SK-N-SH (cell line): ENCODE results near the gene TPD52L2. TPM values are rescaled to one million over a fixed set of nuclear protein-coding genes. Genes with fewer than 3 reads are reported as not detected.

ENCODE experiments used
- CTCF ChIA-PET: fragments of 300-600, 350-600 bp; formaldehyde crosslinking; extraction: SDS; loops from one replicate; lab custom pipeline; 2021; lab: Yijun Ruan, JAX
- POLR2A ChIA-PET: fragments of 350-600 bp; sonication (Branson Sonifier 250); formaldehyde crosslinking; extraction: SDS; loops from one replicate; lab custom pipeline; 2020; ENCODE audit warnings: antibody characterized with exemption, inconsistent platforms; lab: Yijun Ruan, JAX
- DNase-seq: peaks from one replicate; pipeline ENCODE4 v3.0.0; 2012
- H2AFZ ChIP-seq: fragments of 200-600 bp; sonication (generic); 2 replicates; pipeline ENCODE4 v1.8.1; 2016; ENCODE audit warnings: antibody characterized with exemption, mild to moderate bottlenecking, low read depth
- H3F3A ChIP-seq: fragments of 200-600 bp; sonication (generic); replicated peaks from 2 replicates; pipeline ENCODE3; 2016; ENCODE audit warnings: antibody characterized with exemption, mild to moderate bottlenecking; ENCODE audit not compliant: insufficient read depth
- H3K27ac ChIP-seq, 2 experiments: fragments of 200-500 bp in 1 of 2; fragments of 200-600 bp in 1 of 2; sonication (Bioruptor generic) in 1 of 2; sonication (generic), shearing (Covaris generic) in 1 of 2; 2 replicates each; pipeline versions ENCODE4 v1.5.1 to v1.6.1; 2014 to 2016; ENCODE audit warnings: low read depth in 2 of 2, inconsistent platforms in 1 of 2, low read length in 1 of 2, mild to moderate bottlenecking in 1 of 2, mixed read lengths in 1 of 2
- H3K27me3 ChIP-seq: fragments of 200-600 bp; sonication (generic), shearing (Covaris generic); 2 replicates; pipeline ENCODE4 v1.6.1; 2016; ENCODE audit warnings: mixed run types; ENCODE audit not compliant: insufficient read depth
- H3K36me3 ChIP-seq, 2 experiments: fragments of 200-500 bp in 1 of 2; fragments of 200-600 bp in 1 of 2; sonication (Bioruptor generic) in 1 of 2; sonication (generic) in 1 of 2; replicated peaks in 1 of 2; 2 replicates each; pipeline versions ENCODE3 to v1.5.1; 2014 to 2016; ENCODE audit warnings: low read length in 1 of 2, mild to moderate bottlenecking in 1 of 2; ENCODE audit not compliant: insufficient read depth in 2 of 2, control insufficient read depth in 1 of 2
- H3K4me1 ChIP-seq, 2 experiments: fragments of 200-500 bp in 1 of 2; fragments of 200-600 bp in 1 of 2; sonication (Bioruptor generic) in 1 of 2; sonication (generic), shearing (Covaris generic) in 1 of 2; 2 replicates each; pipeline versions ENCODE4 v1.5.1 to v1.6.1; 2014 to 2016; ENCODE audit warnings: low read depth in 1 of 2, low read length in 1 of 2, mixed run types in 1 of 2; ENCODE audit not compliant: insufficient read depth in 2 of 2, control insufficient read depth in 1 of 2
- H3K4me2 ChIP-seq: fragments of 200-600 bp; sonication (generic), shearing (Covaris generic); 2 replicates; pipeline ENCODE4 v1.6.1; 2017; ENCODE audit warnings: mixed run types
- H3K4me3 ChIP-seq, 2 experiments: fragments of 200-500 bp in 1 of 2; fragments of 200-600 bp in 1 of 2; sonication (Bioruptor generic) in 1 of 2; sonication (generic), shearing (Covaris generic) in 1 of 2; 2 replicates each; pipeline versions ENCODE4 v1.5.1 to v1.8.1; 2014 to 2016; ENCODE audit warnings: low read depth in 2 of 2, inconsistent platforms in 1 of 2, low read length in 1 of 2, mild to moderate bottlenecking in 1 of 2, mixed read lengths in 1 of 2, moderate library complexity in 1 of 2
- H3K79me2 ChIP-seq: fragments of 200-600 bp; sonication (generic); 2 replicates; pipeline ENCODE4 v1.8.1; 2017; ENCODE audit warnings: mild to moderate bottlenecking; ENCODE audit not compliant: insufficient read depth
- H3K9ac ChIP-seq: fragments of 200-600 bp; sonication (generic); 2 replicates; pipeline ENCODE4 v1.6.1; 2017; ENCODE audit warnings: mixed run types
- H3K9me2 ChIP-seq: fragments of 200-600 bp; sonication (generic); 2 replicates; pipeline ENCODE4 v1.6.1; 2017; ENCODE audit warnings: mixed run types
- H3K9me3 ChIP-seq: fragments of 200-600 bp; sonication (generic); 2 replicates; pipeline ENCODE4 v1.6.1; 2017; ENCODE audit warnings: mixed run types, mild to moderate bottlenecking, moderate library complexity
- H4K20me1 ChIP-seq: fragments of 200-600 bp; sonication (generic); 2 replicates; pipeline ENCODE4 v1.6.1; 2017; ENCODE audit warnings: mild to moderate bottlenecking, mixed run types; ENCODE audit not compliant: insufficient read depth
- ELF1 ChIP-seq: IDR thresholded peaks from 2 replicates; pipeline ENCODE4 v1.4.0; 2012
- EP300 ChIP-seq, 2 experiments: IDR thresholded peaks; 2 replicates each; pipeline versions ENCODE4 v1.4.0 to v1.6.1; 2012; ENCODE audit warnings: borderline replicate concordance in 1 of 2, low read depth in 1 of 2, low read length in 1 of 2
- MAX ChIP-seq: IDR thresholded peaks from 2 replicates; pipeline ENCODE4 v1.4.0; 2012; ENCODE audit warnings: low read depth
- MEF2A ChIP-seq: IDR thresholded peaks from 2 replicates; pipeline ENCODE4 v1.4.0; 2012; ENCODE audit warnings: low read depth, borderline replicate concordance
- TCF12 ChIP-seq: IDR thresholded peaks from 2 replicates; pipeline ENCODE4 v1.4.0; 2012
- ZBTB33 ChIP-seq: IDR thresholded peaks from 2 replicates; pipeline ENCODE4 v1.4.0; 2012; ENCODE audit warnings: low read depth, borderline replicate concordance
- WGBS: methylation state at CpG from one replicate; pipeline ENCODE4 v1.1.6; 2017; ENCODE audit warnings: low lambda C conversion rate; 5-methylcytosine and 5-hydroxymethylcytosine counted together
- polyA plus RNA-seq, 3 experiments: library from polyadenylated mRNA; depleted of rRNA; stranded (reverse); fragments of >200 nt; gene quantifications; 2 replicates each; pipeline ENCODE4 v1.2.3, GENCODE V29; 2012
- small RNA-seq, 7 experiments: library from RNA; depleted of rRNA; stranded (forward); fragments of <200 nt; gene quantifications; one replicate each; pipeline ENCODE3, GENCODE V24; 2012

The TPD52L2 gene
- polyA plus RNA-seq, 1 of the 3 experiments (the other 2 are of a cell fraction): 137 TPM

GRCh38 chr20:63940071-63940471, 75.0 kb downstream of the TPD52L2 start:
- WGBS: 97% methylated on average over 19 of the region's 23 CpGs
- H3K9me3 ChIP-seq: no peaks in the 10 kb centered on the region
- H3K27ac ChIP-seq: no peak overlapping the region
- H3K9me2 ChIP-seq: no peaks in the 10 kb centered on the region
- H3F3A ChIP-seq: peaks cover 8% of the 10 kb centered on the region
- ChIA-PET CTCF (interaction anchor here (0.8 kb wide), 1 partner anchor 164 kb away, joined by 3 read pairs; no protein-coding TSS in a partner anchor), POLR2A (no interaction called here)
- DNase-seq: no peak
- no peak for TF ChIP-seq TCF12
- no peak for TF ChIP-seq ELF1
- TF ChIP-seq ZBTB33: no peak
- no peak overlapping the region for H3K4me2 ChIP-seq
- peaks cover 0 to 55% of the 10 kb centered on the region in 2 experiments for H3K36me3 ChIP-seq
- H2AFZ ChIP-seq: no peak overlapping the region
- H4K20me1 ChIP-seq: peaks cover 39% of the 10 kb centered on the region
- no peaks in the 10 kb centered on the region for H3K27me3 ChIP-seq
- H3K79me2 ChIP-seq: peaks cover 4% of the 10 kb centered on the region; the same call in 1 of the 2 replicates
- H3K4me3 ChIP-seq: no peak overlapping the region
- no peaks in the 10 kb centered on the region; a peak in 1 of 4 replicates for H3K4me1 ChIP-seq
- H3K9ac ChIP-seq: no peak overlapping the region

GRCh38 chr20:63940472-63941266, 75.6 kb downstream of the TPD52L2 start:
- H3K4me2 ChIP-seq: no peak overlapping the region
- H3K4me3 ChIP-seq: no peak overlapping the region
- ChIA-PET POLR2A (no interaction called here), CTCF (no interaction called here)
- H3K9ac ChIP-seq: no peak overlapping the region
- no peak overlapping the region for H3K27ac ChIP-seq
- 99% methylated on average over 48 of the region's 58 CpGs for WGBS
- no peaks in the 10 kb centered on the region for H3K9me2 ChIP-seq
- peaks cover 0 to 54% of the 10 kb centered on the region in 2 experiments for H3K36me3 ChIP-seq
- H2AFZ ChIP-seq: no peak overlapping the region
- no peak for DNase-seq
- peaks cover 8% of the 10 kb centered on the region for H3F3A ChIP-seq
- H4K20me1 ChIP-seq: peaks cover 39% of the 10 kb centered on the region
- H3K4me1 ChIP-seq: no peaks in the 10 kb centered on the region; a peak in 1 of 4 replicates
- no peaks in the 10 kb centered on the region; the same call in 1 of the 2 replicates for H3K79me2 ChIP-seq
- TF ChIP-seq MAX (no peak), MEF2A (no peak), TCF12 (no peak), EP300 (IDR thresholded peaks at IDR 0.05; ENCODE audit: borderline replicate concordance in 1 of 2, low read depth in 1 of 2, low read length in 1 of 2) (no peak)
- no peaks in the 10 kb centered on the region for H3K9me3 ChIP-seq
- no peaks in the 10 kb centered on the region for H3K27me3 ChIP-seq

Small RNA genes within 50 kb of the gene (small RNA-seq; reads per million reads assigned to genes)
- gene MIR941-2 (0 reads per million in 7 experiments), gene MIR941-4 (0 reads per million in 7 experiments), gene MIR941-5 (0 reads per million in 7 experiments), gene RNU1-134P (0 to 6.7 (median 0) reads per million in 7 experiments)

Other genes starting within 250 kb of the TPD52L2 start
- gene GMEB2, start 238.2 kb upstream of the TPD52L2 start, polyA plus RNA-seq (2012; rRNA removed): 5.6 and 6.5 TPM in 2 replicates
- gene STMN3, start 211.8 kb upstream of the TPD52L2 start, polyA plus RNA-seq (2012; rRNA removed): 89.8 and 111 TPM in 2 replicates
- gene RTEL1, start 207.0 kb upstream of the TPD52L2 start, polyA plus RNA-seq (2012; rRNA removed): 9.9 and 12.9 TPM in 2 replicates
- 8.2 and 9.4 TPM in 2 replicates for gene TNFRSF6B, start 168.6 kb upstream of the TPD52L2 start, polyA plus RNA-seq (2012; rRNA removed)
- 65.4 and 72.8 TPM in 2 replicates for gene ARFRP1, start 157.3 kb upstream of the TPD52L2 start, polyA plus RNA-seq (2012; rRNA removed)
- 33.7 and 36.8 TPM in 2 replicates for gene ZGPAT, start 157.2 kb upstream of the TPD52L2 start, polyA plus RNA-seq (2012; rRNA removed)
- gene LIME1, start 128.6 kb upstream of the TPD52L2 start, polyA plus RNA-seq (2012; rRNA removed): 10.9 and 12.3 TPM in 2 replicates
- 75.5 and 90.9 TPM in 2 replicates for gene SLC2A4RG, start 125.5 kb upstream of the TPD52L2 start, polyA plus RNA-seq (2012; rRNA removed)
- 0.11 and 0.15 TPM in 2 replicates for gene ZBTB46, start 34.0 kb upstream of the TPD52L2 start, polyA plus RNA-seq (2012; rRNA removed)
- gene ABHD16B, start 3.8 kb upstream of the TPD52L2 start, polyA plus RNA-seq (2012; rRNA removed): not detected in 2 replicates
- 24.2 and 26.2 TPM in 2 replicates for gene DNAJC5, start 29.9 kb downstream of the TPD52L2 start, polyA plus RNA-seq (2012; rRNA removed)
- gene UCKL1, start 91.1 kb downstream of the TPD52L2 start, polyA plus RNA-seq (2012; rRNA removed): 70.3 and 71.6 TPM in 2 replicates
- 10.4 and 11.8 TPM in 2 replicates for gene ZNF512B, start 104.7 kb downstream of the TPD52L2 start, polyA plus RNA-seq (2012; rRNA removed)
- 11.0 and 11.6 TPM in 2 replicates for gene SAMD10, start 114.4 kb downstream of the TPD52L2 start, polyA plus RNA-seq (2012; rRNA removed)
- gene PRPF6, start 115.9 kb downstream of the TPD52L2 start, polyA plus RNA-seq (2012; rRNA removed): 50.1 and 59.1 TPM in 2 replicates
- 0.16 and 0.21 TPM in 2 replicates for gene C20orf204, start 170.9 kb downstream of the TPD52L2 start, polyA plus RNA-seq (2012; rRNA removed)
- not detected in 2 replicates for gene SOX18, start 184.4 kb downstream of the TPD52L2 start, polyA plus RNA-seq (2012; rRNA removed)
- 53.5 and 98.9 TPM in 2 replicates for gene TCEA2, start 197.9 kb downstream of the TPD52L2 start, polyA plus RNA-seq (2012; rRNA removed)
- gene RGS19, start 214.2 kb downstream of the TPD52L2 start, polyA plus RNA-seq (2012; rRNA removed): 18.7 and 20.5 TPM in 2 replicates
- 1.7 and 1.8 TPM in 2 replicates for gene OPRL1, start 214.8 kb downstream of the TPD52L2 start, polyA plus RNA-seq (2012; rRNA removed)
- gene LKAAEAR1, start 219.1 kb downstream of the TPD52L2 start, polyA plus RNA-seq (2012; rRNA removed): 0.37 and 0.71 TPM in 2 replicates
- gene NPBWR2, start 242.3 kb downstream of the TPD52L2 start, polyA plus RNA-seq (2012; rRNA removed): not detected in 2 replicates